ENCODE measurements around the gene TRIML1. TPM values are rescaled to one million over a fixed set of nuclear protein-coding genes. Genes with fewer than 3 reads are reported as not detected.

TRIML1 gene
- total RNA-seq, 4 donors from 2014 or later: not detected

DNA sequence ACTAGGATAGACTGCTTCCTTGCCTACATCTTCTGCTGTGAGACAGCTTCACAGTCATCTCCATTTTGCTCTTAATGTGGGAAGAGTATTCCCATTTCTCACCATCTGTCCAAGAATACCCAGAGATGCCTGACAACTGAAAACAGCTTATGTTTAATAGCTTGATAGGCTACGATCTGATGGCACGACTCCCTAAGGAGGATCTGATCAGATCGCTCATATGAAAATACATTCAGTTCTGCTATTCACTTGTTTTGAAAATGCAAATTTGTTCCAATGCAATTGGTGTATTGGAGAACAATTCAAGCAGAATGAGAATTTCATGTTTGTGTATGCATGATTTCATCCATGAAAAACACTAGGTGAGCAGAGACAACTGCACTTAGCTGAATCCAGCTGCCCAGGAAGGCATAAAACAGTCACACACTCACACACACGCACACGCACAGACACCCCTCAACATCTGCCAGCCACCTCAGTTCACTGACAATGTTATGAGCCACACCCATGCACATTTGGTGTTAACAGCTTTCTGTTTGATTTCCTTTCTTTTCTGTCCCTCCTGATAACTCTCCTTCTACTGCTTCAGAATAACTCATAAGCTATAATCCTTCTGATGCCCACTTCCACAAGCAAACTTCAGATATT lies 29.6 kb downstream of the TRIML1 start:
- DNase-seq (ENCODE audit: extremely low spot score): no peak
- Histone ChIP-seq H3K4me3 (no peak overlapping the region), H3K9me3 (no peaks in the 10 kb centered on the region), H3K36me3 (no peaks in the 10 kb centered on the region), H3K27ac (replicated peaks in 1 of 4) (no peak overlapping the region), H3K27me3 (no peaks in the 10 kb centered on the region), H3K4me1 (no peaks in the 10 kb centered on the region)
- WGBS: 74% methylated on average over 5 of the region's 5 CpGs
- TF ChIP-seq POLR2AphosphoS5 (IDR thresholded peaks at IDR 0.05): no peak
- no peak for TF ChIP-seq EP300 (IDR thresholded peaks at IDR 0.05)
- TF ChIP-seq, protein P1, sequence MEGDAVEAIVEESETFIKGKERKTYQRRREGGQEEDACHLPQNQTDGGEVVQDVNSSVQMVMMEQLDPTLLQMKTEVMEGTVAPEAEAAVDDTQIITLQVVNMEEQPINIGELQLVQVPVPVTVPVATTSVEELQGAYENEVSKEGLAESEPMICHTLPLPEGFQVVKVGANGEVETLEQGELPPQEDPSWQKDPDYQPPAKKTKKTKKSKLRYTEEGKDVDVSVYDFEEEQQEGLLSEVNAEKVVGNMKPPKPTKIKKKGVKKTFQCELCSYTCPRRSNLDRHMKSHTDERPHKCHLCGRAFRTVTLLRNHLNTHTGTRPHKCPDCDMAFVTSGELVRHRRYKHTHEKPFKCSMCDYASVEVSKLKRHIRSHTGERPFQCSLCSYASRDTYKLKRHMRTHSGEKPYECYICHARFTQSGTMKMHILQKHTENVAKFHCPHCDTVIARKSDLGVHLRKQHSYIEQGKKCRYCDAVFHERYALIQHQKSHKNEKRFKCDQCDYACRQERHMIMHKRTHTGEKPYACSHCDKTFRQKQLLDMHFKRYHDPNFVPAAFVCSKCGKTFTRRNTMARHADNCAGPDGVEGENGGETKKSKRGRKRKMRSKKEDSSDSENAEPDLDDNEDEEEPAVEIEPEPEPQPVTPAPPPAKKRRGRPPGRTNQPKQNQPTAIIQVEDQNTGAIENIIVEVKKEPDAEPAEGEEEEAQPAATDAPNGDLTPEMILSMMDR (IDR thresholded peaks at IDR 0.05): no peak
- no peak for TF ChIP-seq POLR2A (IDR thresholded peaks at IDR 0.05; ENCODE audit: low read depth)
- intact Hi-C loops (cut with DNase I): no loop called here

DNA sequence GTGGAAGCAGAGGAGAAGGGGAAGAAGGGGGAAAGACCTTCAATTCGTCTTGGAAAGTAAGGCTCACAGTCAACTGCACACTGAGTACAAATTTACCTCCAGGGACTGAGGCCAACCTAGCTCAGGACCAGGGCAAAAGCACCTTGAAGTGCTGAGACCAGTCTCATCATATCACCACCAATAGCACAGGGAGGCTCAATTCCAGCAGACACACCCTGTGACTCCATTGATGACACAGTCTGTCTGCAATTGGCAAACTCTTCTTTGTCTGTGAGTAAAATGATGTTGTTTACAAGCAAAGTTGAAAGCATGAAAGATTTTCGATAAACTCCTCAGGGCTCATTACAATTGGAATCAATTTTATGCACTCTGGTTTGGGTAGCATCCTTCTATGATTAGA lies 32.3 kb downstream of the TRIML1 start:
- Histone ChIP-seq H3K9me3 (no peaks in the 10 kb centered on the region), H3K4me1 (no peaks in the 10 kb centered on the region), H3K36me3 (no peaks in the 10 kb centered on the region), H3K27me3 (no peaks in the 10 kb centered on the region), H3K27ac (replicated peaks in 1 of 4) (no peak overlapping the region), H3K4me3 (no peak overlapping the region)
- DNase-seq (ENCODE audit: extremely low spot score): no peak
- 86% methylated on average over 2 of the region's 2 CpGs for WGBS
- intact Hi-C loops (cut with DNase I): no loop called here
- TF ChIP-seq POLR2A (IDR thresholded peaks at IDR 0.05; ENCODE audit: low read depth): no peak
- TF ChIP-seq POLR2AphosphoS5 (IDR thresholded peaks at IDR 0.05): no peak
- TF ChIP-seq, protein P1 (IDR thresholded peaks at IDR 0.05): no peak
- no peak for TF ChIP-seq EP300 (IDR thresholded peaks at IDR 0.05)

DNA sequence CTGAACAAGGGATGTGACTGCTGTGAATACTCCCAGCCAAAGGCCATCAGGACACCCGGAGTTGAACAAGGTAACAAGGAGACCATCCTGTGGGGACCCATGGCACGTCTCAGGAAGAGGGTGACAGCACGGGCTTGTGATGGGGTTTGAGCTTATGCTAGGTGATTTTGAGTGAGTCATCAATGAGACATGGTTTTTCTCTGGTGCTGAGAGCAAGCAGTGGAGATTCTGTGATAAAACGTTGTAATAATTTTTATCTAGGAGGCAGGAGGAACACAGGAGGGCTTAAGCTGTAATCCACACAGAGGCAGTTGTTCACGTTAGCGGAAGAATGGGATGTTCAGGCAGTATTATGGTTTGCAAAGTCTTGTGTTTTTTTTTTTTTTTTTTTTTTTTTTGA lies 36.0 kb downstream of the TRIML1 start:
- no peak overlapping the region for H3K27ac ChIP-seq (replicated peaks in 1 of 4)
- TF ChIP-seq, protein P1 (IDR thresholded peaks at IDR 0.05): no peak
- no peak for TF ChIP-seq POLR2AphosphoS5 (IDR thresholded peaks at IDR 0.05)
- no peak for TF ChIP-seq EP300 (IDR thresholded peaks at IDR 0.05)
- TF ChIP-seq POLR2A (IDR thresholded peaks at IDR 0.05; ENCODE audit: low read depth): no peak
- H3K4me3 ChIP-seq: no peak overlapping the region
- intact Hi-C loops (cut with DNase I): no loop called here
- H3K9me3 ChIP-seq: no peaks in the 10 kb centered on the region
- no peaks in the 10 kb centered on the region for H3K36me3 ChIP-seq
- no peak for DNase-seq (ENCODE audit: extremely low spot score)
- H3K27me3 ChIP-seq: no peaks in the 10 kb centered on the region
- H3K4me1 ChIP-seq: no peaks in the 10 kb centered on the region
- 90% methylated on average over 6 of the region's 6 CpGs for WGBS

DNA sequence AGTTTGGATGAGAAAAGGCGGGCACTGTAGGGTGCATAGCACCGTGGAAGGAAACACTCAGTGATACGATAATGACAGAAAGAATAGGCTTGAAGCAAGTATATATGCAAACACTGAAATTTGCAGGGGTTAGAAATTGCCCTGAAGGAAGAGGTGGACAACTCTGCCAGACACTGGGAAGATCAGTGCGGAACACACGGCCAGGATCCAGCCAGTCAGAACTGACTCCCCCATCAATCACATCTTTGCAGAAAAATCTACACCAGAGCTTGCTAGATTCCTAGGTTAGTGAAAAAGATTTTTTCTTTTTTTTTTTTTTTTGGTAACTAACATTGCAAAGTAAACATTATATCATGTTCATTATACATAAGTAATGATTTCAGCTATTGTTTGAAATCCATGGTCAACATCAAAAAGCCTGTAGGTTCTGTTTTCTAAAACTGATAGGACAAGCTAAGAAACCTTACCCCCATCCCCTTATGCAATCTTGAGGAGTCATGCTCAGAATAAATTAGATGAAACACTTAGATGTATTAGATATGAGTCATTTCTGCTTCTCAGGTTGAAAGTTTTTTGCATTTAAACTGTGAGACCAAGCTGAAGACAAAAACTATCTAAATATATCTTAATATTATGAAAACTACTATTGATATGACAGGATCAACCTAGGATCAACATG lies 38.9 kb downstream of the TRIML1 start:
- intact Hi-C loops (cut with DNase I): no loop called here
- 95% methylated on average over 5 of the region's 5 CpGs for WGBS
- Histone ChIP-seq H3K9me3 (no peaks in the 10 kb centered on the region), H3K4me3 (no peak overlapping the region), H3K27me3 (no peaks in the 10 kb centered on the region), H3K4me1 (no peaks in the 10 kb centered on the region), H3K27ac (replicated peaks in 1 of 4) (no peak overlapping the region), H3K36me3 (no peaks in the 10 kb centered on the region)
- TF ChIP-seq, protein P1 (IDR thresholded peaks at IDR 0.05): no peak
- TF ChIP-seq POLR2AphosphoS5 (IDR thresholded peaks at IDR 0.05) (no peak), POLR2A (IDR thresholded peaks at IDR 0.05; ENCODE audit: low read depth) (no peak), EP300 (IDR thresholded peaks at IDR 0.05) (no peak)
- DNase-seq (ENCODE audit: extremely low spot score): no peak
